ENCODE measurements around the gene MLX.
"Not testable (repeated sequence)": the region's sequence is repeated elsewhere in the genome, so short reads cannot be mapped to it uniquely, and the experiment has no call there.

Gene MLX

GRCh38 chr17:42536372-42537155 is 30.3 kb upstream of the MLX start:
- peak; percentile 97 for DNase-seq

- DNase-seq, result no peak
Measured at GRCh38 chr17:42537156-42537805, 29.6 kb upstream of the MLX start.

GRCh38 chr17:42537826-42538451 is 29.0 kb upstream of the MLX start:
- DNase-seq, result no peak

- no peak for DNase-seq
Measured at GRCh38 chr17:42538482-42538881, 28.4 kb upstream of the MLX start.

- DNase-seq, result not testable (repeated sequence)
Measured at GRCh38 chr17:42540558-42540957, 26.3 kb upstream of the MLX start.

GRCh38 chr17:42541041-42541833 is 25.7 kb upstream of the MLX start:
- DNase-seq, result no peak

GRCh38 chr17:42543190-42544079 is 23.5 kb upstream of the MLX start:
- no peak for DNase-seq

GRCh38 chr17:42544874-42545283 is 22.0 kb upstream of the MLX start:
- no peak for DNase-seq

- not testable (repeated sequence) for DNase-seq
Measured at GRCh38 chr17:42545755-42546505, 21.0 kb upstream of the MLX start.

- DNase-seq, result no peak
Measured at GRCh38 chr17:42547001-42547461, 19.9 kb upstream of the MLX start.

GRCh38 chr17:42547698-42548069 is 19.2 kb upstream of the MLX start:
- no peak for DNase-seq

- peak; percentile 90 for DNase-seq
Measured at GRCh38 chr17:42548070-42548837, 18.6 kb upstream of the MLX start.

GRCh38 chr17:42548993-42549755 is 17.7 kb upstream of the MLX start:
- no peak for DNase-seq

- DNase-seq, result not testable (repeated sequence)
Measured at GRCh38 chr17:42552736-42553135, 14.2 kb upstream of the MLX start, which contains the start of gene HSD17B1. TSS of gene HSD17B1 (plus strand) at chr17:42552923. CDS start at chr17:42552934, 11 bp downstream.

- no peak for DNase-seq
Measured at GRCh38 chr17:42553161-42553818, 13.6 kb upstream of the MLX start.

- DNase-seq, result peak; percentile 47
Measured at GRCh38 chr17:42553866-42554249, 13.0 kb upstream of the MLX start.

GRCh38 chr17:42554250-42555121 is 12.4 kb upstream of the MLX start:
- DNase-seq, result peak; percentile 82

- no peak for DNase-seq
Measured at GRCh38 chr17:42555122-42555622, 11.7 kb upstream of the MLX start.
